GM20431 (cell line): ENCODE results near the gene SEPHS2.
"Not testable (repeated sequence)": the region's sequence is repeated elsewhere in the genome, so short reads cannot be mapped to it uniquely, and the experiment has no call there.

ENCODE experiments used
- in situ Hi-C: fragments of 300-500 bp; cut with MseI, MboI; formaldehyde crosslinking; loops from one replicate; pipeline ENCODE4 v1.15.0; 2020; ENCODE audit warnings: low sequenced_read_pairs; ENCODE audit not compliant: unreplicated experiment

SEPHS2 gene

DNA sequence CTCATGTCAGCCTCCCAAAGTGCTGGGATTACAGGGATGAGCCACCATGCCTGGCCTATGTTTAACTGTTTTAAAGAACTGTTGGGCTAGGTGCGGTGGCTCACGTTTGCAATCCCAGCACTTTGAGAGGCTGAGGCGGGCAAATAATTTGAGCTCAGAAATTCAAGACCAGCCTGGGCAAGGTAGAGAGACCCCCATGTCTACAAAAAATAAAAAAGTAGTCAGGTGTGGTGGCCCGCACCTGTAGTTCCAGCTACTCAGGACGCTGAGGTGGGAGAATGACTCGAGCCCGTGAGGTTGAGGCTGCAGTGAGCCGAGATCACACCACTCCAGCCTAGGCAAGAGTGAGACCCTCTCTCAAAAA, 24.9 kb upstream of the SEPHS2 start:
- in situ Hi-C loops: no loop called here

DNA sequence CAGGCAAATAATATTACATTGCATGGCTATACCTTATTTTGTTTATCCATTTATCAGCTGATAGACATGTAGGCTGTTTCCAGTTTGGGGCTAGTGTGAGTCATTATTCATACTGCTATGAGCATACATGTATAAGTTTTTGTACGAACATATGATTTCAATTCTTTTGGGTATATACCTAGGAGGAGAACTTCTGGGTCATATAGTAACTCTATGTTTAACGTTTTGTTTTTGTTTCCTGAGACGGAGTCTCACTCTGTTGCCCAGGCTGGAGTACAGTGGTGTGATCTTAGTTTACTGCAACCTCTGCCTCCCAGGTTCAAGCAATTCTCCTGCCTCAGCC, 24.5 kb upstream of the SEPHS2 start:
- in situ Hi-C loops: no loop called here

- in situ Hi-C loops: no loop called here
Measured at GRCh38 chr16:30464078-30464477, 18.4 kb upstream of the SEPHS2 start.

DNA sequence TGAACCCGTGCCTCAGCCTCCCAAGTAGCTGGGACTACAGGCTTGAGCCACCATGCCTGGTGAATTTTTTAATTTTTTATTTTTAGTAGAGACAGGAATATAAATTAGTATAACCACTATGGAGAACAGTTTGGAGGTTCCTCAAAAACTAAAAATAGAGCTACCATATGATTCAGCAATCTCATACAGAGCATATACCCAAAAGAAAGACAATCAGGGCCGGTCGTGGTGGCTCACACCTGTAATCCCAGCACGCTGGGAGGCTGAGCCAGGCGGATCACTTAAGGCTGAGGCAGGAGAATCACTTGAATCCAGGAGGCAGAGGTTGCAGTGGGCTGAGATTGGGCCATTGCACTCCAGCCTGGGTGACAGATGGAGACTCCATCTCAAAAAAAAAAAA, 15.8 kb upstream of the SEPHS2 start:
- in situ Hi-C loops: not testable (repeated sequence)

- in situ Hi-C loops: no loop called here
Measured at GRCh38 chr16:30459456-30459855, 13.8 kb upstream of the SEPHS2 start.

DNA sequence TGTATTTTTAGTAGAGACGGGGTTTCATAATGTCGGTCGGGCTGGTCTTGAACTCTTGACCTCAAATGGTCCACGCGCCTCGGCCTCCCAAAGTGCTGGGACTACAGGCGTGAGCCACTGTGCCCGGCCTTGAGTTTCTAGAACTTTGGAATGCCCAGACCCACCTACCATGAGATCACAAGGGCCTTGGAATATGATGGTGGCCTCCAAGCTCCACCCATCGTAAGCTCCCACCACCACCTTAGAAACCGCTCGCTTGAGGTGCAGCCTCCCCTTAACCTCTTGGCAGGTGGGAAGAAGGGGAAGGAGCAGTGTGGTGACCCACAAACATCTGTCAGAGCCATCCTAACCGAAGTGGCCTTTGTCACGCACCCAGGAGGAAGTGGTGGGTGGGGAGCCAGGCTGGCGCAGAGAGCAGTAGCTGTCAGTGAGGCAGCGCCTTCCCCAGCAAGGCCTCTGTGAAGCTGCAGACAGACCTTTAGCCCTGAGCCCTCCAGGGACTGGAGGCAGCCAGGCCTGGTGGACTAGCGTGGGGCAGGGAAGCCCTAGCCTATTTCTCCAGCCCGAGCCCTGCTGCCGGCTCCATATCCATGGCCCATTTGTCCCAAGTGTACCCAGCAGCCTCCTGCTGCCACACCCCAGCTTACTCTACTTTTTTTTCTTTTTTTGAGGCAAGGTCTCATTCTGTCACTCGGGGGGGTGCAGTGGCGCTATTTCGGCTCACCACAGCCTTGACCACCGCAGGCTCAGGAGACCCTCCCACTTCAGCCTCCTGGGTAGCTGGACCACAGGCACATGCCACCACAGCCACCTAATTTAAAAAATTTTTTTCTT, 13.1 kb upstream of the SEPHS2 start:
- in situ Hi-C loops: no loop called here

DNA sequence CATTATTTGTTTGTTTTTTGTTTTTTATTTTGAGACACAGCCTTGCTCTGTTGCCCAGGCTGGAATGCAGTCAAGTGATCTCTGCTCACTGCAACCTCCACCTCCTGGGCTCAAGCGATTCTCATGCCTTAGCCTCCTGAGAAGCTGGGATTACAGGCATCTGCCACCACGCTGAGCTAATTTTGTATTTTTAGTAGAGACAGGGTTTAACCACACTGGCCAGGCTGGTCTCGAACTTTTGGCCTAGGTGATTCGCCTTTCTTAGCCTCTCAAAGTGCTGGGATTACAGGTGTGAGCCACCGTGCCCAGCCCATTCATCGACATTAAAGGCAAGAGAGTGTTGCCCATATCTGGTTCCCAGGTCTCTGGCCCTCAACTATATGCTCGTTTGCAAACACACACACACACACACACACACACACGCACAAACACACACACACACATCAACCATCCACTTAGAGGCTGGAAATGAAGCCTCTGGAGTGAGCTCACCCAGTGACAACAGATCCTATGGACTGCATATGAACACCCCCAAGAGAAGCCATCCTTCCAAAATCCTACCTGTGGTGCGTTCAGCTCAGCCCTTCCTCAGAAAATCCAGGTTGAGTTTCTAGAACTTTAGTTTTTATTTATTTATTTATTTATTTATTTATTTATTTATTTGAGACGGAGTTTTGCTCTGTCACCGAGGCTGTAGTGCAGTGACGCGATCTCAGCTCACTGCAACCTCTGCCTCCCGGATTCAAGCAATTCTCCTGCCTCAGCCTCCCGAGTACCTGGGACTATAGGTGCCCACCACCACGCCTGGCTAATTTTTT, 12.3 kb upstream of the SEPHS2 start:
- in situ Hi-C loops: no loop called here

- in situ Hi-C loops: no loop called here
Measured at GRCh38 chr16:30457256-30457655, 11.6 kb upstream of the SEPHS2 start.

DNA sequence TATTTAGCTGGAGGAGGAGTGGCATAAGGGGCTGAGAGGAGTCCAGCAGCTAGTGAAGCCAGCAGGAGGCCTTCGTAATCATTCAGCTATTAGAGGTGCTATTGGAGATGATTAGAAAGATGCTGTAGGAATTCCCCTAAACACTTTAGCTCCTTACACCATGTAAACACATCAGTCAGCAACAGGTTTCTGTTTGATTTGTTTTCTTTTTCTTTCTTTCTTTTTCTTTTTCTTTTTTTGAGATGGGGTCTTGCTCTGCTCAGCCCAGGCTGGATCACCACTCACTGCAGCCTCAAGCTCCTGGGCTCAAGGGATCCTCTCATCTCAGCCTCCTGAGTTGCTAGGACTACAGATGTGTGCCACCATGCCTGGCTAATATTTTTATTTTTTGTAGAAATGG, 10.6 kb upstream of the SEPHS2 start:
- in situ Hi-C loops: no loop called here

DNA sequence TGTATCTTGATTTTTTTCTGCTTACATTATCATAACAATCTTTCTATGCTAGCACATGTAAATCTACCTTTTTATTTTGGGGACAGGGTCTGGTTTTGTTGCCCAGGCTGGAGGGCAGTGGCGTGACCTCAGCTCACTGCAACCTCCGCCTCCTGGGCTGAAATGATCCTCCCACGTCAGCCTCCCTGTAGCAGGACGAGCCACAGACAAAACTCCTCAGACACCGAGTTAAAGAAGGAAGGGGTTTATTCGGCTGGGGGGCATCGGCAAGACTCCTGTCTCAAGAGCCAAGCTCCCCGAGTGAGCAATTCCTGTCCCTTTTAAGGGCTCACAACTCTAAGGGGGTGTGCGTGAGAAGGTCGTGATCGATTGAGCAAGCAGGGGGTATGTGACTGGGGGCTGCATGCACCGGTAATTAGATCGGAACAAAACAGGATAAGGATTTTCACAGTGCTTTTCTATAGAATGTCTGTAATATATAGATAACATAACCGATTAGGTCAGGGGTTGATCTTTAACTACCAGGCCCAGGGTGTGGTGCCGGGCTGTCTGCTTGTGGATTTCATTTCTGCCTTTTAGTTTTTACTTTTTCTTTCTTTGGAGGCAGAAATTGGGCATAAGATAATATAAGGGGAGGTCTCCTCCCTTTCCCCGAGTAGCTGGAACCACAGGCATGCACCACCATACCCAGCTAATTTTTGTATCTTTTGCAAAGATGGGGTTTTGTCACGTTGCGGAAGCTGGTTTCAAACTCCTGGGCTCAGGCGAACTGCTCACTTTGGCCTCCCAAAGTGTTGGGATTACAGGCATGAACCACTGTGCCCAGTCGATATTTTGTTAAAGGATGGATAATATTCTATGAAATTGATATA, 7.3 kb upstream of the SEPHS2 start:
- in situ Hi-C loops: not testable (repeated sequence)

DNA sequence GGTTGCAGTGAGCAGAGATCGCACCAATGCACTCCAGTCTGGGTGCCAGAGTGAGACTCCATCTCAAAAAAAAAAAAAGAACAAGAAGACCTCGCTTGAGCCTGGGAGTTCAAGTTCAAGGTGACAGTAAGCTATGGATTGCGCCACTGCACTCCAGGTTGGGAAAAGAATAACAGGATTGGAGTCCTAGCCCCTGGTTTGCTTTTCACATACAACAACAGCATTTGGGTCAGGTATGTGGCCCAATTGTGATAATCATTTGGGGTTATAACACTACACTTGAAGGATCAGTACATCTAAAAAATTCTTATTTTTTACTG, 3.4 kb upstream of the SEPHS2 start:
- in situ Hi-C loops: loop anchor here (25.0 kb wide), 1 partner anchor 163 kb away; the partner anchor contains the start of gene ZNF689

- in situ Hi-C loops: loop anchor here (25.0 kb wide), 1 partner anchor 165 kb away; the partner anchor contains the start of gene ZNF689
Measured at GRCh38 chr16:30447512-30448226, 2.0 kb upstream of the SEPHS2 start.

DNA sequence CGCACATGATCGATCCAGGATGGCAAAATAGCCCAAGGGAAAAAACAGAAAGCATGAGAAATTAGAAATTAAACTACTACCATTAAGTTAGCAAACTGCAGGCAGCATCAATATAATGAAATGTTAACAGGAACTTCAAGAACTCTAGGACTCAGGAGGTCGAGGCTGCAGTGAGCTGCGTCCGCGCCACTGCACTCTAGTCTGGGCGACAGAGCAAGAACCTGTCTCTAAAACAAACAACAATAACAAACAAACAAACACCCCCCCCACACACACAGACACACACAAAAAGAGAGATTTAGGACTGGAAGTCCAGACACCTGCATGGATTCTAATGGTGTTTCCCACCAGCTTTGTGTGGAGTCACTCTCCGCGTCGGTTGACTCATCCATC, 525 bp upstream of the SEPHS2 start:
- in situ Hi-C loops: loop anchor here (25.0 kb wide), 1 partner anchor 166 kb away; the partner anchor contains the start of gene ZNF689

DNA sequence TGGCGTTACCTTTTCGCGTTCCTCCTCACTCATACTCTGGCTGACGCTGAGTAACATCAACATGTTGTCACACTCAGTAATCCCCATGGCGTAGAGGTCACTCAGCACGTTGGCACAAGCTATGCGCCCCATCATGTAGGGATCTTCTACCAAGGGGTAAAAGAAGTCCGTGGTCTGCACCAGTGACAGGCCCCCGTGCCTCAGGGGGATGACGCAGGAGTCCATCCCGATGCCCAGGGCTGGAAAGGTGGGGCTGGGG, 596 bp downstream of the SEPHS2 start:
- in situ Hi-C loops: loop anchor here (25.0 kb wide), 1 partner anchor 167 kb away; the partner anchor contains the start of gene ZNF689

DNA sequence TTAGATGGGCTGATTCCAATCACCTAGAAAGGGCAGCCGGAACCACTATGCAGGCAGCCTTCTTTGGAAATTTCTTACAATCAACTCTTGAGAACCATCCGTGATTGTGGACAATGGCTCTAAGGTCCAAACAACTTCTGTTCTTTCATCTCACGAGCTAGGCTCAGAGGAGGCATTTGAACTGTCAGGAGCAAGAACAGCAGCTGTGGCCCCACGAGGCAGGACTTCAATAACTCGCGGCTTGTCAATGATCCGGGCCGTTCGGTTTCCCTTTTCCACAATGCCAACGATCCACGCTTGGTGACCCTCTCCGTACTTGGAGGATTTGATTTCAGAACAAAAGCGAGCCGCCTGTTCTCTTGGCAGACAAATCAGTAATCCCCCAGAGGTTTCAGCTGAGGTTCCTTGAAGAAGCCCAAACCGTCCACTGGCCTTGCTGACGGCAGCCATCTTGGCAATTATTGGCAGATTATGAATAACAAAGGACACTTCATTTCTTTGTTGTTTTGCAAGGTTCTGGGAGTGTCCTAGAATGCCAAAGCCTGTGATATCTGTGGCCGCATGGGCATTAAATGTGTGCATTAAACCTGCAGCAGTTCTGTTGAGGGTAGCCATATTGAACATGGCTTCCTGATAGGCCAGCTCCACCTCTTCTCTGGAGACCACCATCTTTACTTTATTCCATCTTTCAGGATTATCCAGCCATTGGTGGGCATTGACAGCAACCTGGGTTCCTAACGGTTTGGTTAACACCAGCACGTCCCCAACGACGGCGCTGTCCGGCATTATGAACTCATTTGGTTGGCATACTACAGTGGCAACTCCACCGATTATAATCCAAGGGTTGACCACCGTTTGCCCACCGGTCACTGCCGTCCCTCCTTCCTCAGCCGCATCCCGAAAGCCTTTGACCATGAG, 1.2 kb downstream of the SEPHS2 start:
- in situ Hi-C loops: loop anchor here (25.0 kb wide), 1 partner anchor 168 kb away; the partner anchor contains the start of gene ZNF689

GRCh38 chr16:30443631-30444030, 2.0 kb downstream of the SEPHS2 start:
- in situ Hi-C loops: loop anchor here (25.0 kb wide), 1 partner anchor 169 kb away; the partner anchor contains the start of gene ZNF689

DNA sequence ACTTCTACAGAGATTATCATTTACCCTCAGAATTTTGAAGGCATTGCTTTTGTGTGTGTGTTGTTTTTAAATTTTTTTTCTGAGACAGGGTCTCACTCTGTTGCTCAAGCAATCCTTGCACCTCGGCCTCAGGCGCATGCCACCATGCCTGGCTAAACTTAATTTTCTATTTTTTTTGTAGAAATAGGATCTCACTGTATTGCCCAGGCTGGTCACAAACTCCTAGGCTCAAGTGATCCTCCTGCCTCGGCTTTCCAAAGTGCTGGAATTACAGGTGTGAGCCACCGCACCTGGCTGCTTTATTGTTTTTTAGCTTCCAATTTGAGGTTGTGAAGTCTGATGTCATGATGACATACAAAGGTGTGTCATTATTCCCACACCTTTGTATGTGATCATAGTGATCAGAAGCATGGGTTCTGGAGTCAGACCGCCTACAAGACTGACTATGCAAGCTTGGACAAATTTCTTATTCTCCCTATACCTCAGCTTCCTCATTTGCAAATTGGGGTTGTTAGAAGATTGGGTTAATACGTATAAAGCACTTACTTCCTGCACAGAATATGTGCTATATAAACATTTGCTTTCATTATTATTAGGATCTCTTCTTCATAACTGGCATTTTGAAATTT, 5.8 kb downstream of the SEPHS2 start:
- in situ Hi-C loops: loop anchor here (25.0 kb wide), 1 partner anchor 172 kb away; the partner anchor contains the start of gene ZNF689

GRCh38 chr16:30438835-30439234, 6.8 kb downstream of the SEPHS2 start:
- in situ Hi-C loops: loop anchor here (25.0 kb wide), 1 partner anchor 173 kb away; the partner anchor contains the start of gene ZNF689
